Stimulated activated CD4-positive, alpha-beta T cell treated with anti-CD3 and anti-CD28 coated beads, Interleukin-1b, Interleukin-23, amount 100 ng/mL, for 1 hour (primary cell): Measurements from ENCODE around the gene NACA2.
"Not testable (repeated sequence)": the region's sequence is repeated elsewhere in the genome, so short reads cannot be mapped to it uniquely, and the experiment has no call there.

Experiments used
- DNase-seq, 2 donors: peaks; one replicate each; pipeline ENCODE4 v3.0.0-alpha.2; 2020; ENCODE audit warnings: low read depth in 2 of 2

Gene NACA2

GRCh38 chr17:61591018-61591417 lies at the start of gene NACA2:
Gene NACA2, minus strand, starts transcription at chr17:61591219. Its CDS starts 39 bp downstream, at chr17:61591180.
- no peak for DNase-seq

DNA sequence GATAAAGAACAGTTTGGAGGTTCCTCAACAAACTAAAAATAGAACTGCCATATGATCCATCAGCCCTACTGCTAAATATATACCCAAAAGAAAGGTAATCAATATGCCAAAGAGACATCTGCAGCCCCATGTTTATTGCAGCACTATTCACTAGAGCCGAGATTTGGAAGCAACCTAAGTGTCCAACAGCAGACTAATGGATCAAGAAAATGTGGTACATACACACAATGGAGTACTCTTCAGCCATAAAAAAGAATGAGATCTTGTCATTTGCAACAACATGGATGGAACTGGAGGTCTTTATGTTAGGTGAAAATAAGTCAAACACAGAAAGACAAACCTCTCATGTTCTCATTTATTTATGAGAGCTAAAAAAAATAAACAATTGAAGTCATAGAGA lies 48.8 kb upstream of the NACA2 start:
- no peak for DNase-seq

GRCh38 chr17:61638087-61638486 lies 47.1 kb upstream of the NACA2 start:
- no peak for DNase-seq

GRCh38 chr17:61635913-61636432 lies 45.0 kb upstream of the NACA2 start:
- peak in 1 of 2 donors; percentile 16 for DNase-seq

GRCh38 chr17:61634942-61635538 lies 44.0 kb upstream of the NACA2 start:
- DNase-seq = no peak

DNA sequence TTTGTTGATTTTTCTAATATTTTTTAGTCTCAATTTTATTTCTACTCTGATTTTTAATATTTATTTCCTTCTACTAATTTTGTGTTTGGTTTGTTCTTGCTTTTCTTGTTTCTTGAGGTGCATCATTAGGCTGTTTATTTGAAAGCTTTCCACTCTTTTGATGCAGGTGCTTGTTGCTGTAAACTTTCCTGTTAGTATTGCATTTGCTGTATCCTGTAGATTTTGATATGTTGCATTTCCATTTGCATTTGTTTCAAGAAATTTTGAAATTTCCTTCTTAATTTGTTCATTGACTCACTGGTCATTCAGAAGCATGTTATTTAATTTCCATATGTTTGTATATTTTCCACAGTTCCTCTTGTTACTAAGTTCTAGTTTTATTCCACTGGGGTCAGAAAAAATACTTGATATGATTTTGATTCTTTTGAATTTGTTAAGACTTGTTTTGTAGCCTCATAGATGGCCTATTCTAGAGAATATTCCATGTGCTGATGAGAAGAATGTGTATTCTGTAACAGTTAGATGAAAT lies 43.1 kb upstream of the NACA2 start:
- no peak for DNase-seq

DNA sequence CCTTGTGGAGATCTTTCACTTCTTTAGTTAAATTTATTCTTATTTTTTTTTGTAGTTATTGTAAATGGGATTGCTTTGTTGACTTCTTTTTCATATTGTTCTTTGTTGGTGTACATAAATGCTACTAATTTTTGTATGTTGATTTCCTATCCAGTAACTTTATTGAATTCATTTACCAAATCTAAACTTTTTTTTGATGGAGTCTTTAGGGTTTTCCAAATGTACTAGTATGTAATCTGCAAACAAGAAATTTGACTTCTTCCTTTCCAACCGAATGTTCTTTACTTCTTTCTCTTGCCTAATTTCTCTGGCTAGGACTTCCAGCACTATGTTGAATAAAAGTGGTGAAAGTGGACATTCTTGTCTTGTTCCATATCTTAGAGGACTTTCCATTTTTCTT lies 41.8 kb upstream of the NACA2 start:
- DNase-seq = no peak

- no peak for DNase-seq
These were observed 40.8 kb upstream of the NACA2 start for GRCh38 chr17:61631800-61632199.

DNA sequence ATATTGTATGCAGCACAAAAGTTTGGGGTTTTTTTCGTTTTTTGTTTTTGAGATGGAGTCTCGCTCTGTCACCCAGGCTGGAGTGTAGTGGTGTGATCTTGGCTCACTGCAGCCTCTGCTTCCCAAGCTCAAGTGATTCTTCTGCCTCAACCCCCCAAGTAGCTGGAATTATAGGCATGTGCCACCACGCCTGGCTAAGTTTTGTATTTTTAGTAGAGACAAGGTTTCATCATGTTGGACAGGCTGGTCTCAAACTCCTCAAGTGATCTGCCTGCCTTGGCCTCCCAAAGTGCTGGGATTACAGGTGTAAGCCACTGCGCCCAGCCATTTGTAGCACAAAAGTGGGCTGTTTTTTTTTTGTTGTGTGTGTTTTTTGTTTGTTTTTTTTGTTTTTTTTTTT lies 37.1 kb upstream of the NACA2 start:
- DNase-seq = not testable (repeated sequence)

DNA sequence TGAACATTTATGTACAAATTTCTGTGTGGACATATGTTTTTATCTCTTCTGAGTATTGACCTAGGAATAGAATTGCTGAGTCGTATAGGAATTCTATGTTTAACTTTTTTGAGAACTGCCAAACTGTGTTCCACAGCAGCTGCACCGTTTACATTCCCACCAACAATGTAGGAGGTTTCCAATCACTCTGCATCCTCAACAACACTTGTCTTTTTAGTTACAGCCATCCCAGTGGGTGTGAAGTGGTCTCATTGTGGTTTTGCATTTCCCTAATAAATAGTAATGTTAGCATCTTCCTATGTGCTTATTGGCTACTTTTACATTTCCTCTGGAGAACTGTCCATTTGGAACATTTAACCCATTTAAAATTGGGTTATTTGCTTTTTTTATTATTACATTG lies 36.6 kb upstream of the NACA2 start:
- DNase-seq = no peak

- no peak for DNase-seq
These were observed 36.1 kb upstream of the NACA2 start for GRCh38 chr17:61627125-61627524.

- no peak for DNase-seq
These were observed 34.5 kb upstream of the NACA2 start for GRCh38 chr17:61625564-61625963.

- no peak for DNase-seq
These were observed 33.9 kb upstream of the NACA2 start for GRCh38 chr17:61624951-61625350.

DNA sequence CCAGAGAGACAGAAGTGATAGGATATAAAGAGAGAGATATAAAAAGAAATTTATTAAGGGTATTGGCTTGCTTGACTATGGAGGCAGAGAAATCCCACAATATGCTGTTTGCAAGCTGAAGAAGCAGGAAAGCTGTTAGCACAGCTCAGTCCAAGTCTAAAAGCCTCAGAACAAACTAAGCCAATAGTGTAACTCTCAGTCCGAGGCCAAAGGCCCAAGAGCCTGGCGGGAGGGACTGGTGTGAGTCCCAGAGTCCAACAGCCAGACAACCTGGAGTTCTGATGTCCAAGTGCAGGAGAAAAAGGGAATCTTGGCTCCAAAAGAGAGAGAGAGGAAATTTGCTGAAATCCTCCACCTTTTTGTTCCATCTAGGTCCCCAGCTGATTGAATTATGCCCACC lies 30.3 kb upstream of the NACA2 start:
- DNase-seq = no peak

GRCh38 chr17:61619953-61620352 lies 28.9 kb upstream of the NACA2 start:
- DNase-seq = no peak

DNA sequence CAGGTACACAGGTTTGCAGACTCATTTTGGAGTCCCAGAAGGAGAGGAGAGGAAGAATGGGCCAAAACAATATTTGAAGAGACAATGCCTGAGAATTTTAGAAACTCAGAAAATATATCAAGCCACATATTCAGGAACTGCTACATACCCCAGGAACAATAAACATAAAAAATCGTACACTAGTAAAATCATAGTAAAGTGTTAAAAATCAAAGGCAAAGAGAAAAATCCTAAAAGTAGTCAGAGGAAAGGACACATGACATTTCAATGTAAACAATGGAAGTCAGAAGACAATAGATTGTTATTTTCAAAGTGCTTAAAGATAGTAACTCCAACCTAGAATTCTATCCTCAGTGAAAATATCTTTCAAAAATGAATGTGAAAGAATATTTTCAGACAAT lies 28.5 kb upstream of the NACA2 start:
- no peak for DNase-seq

- DNase-seq = no peak
These were observed 27.9 kb upstream of the NACA2 start for GRCh38 chr17:61618950-61619349.

- DNase-seq = no peak
These were observed 26.3 kb upstream of the NACA2 start for GRCh38 chr17:61617330-61617729.

DNA sequence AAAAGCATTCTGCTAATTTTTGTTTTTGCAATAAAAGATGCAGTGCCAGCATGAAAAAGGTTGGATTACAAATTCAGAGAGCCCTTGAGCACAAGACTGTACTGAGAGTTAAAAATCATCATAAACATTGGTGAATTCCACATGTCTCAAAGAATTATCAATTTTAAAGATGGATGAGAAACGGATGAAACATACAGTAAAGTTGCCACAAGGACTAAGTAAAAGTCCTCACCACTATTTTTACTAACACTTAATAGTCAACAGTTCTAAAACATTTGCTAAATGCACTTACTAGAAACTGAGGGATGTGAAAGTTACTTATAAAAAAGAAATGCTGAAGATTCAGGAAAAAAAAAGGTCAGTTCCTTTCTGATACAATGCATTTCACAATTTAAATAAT lies 25.8 kb upstream of the NACA2 start:
- no peak for DNase-seq

GRCh38 chr17:61614219-61614618 lies 23.2 kb upstream of the NACA2 start:
- no peak for DNase-seq

DNA sequence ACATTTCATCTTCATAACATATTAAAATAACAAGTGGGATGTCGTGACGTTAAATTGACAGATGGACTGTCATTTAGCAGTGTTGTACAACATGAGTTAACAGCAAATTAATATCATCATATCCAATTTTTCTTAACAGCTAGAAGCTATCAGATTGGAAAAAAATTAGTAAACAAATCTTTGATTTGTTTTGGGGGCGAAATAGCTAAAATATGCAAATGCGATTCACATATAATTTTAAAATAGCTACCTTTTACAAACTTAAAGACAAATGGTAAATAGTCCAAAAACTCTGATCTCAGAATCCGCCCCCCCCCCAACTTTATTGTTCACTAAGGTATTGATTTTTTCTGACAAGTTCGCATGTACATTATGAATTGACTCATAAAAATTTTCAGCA lies 20.3 kb upstream of the NACA2 start:
- no peak for DNase-seq

DNA sequence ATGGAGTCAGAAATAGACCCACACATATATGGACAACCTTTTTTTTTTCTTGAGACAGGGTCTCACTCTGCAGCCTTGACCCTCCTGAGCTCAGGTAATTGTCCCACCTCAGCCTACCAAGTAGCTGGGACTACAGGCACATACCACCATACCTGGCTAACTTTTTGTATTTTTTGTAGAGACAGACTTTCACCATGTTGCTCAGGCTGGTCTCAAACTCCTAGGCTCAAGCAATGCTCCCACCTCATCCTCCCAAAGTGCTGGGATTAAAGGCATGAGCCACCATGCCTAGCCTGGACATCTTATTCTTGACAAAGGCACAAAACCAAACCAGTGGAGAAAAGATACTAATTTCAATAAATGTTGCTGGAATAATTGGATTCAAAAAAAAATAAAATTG lies 14.7 kb upstream of the NACA2 start:
- no peak for DNase-seq

DNA sequence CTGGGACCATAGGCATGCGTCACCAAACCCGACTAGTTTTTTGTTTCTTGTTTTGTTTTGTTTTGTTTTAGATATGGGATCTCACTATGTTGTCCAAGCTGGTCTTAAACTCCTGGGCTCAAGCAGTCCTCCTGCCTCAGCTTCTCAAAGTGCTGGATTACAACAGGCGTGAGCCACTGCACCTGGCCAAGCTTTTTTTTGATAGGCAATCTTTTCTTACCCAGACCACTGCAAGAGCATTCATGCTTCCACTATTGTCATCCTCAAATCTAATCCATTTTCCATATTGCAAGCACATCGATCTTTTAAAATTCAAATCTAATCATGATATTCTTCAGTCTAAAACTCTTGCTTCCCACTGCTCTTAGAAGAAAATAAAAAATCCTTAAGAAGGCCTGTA lies 10.3 kb upstream of the NACA2 start:
- no peak for DNase-seq

DNA sequence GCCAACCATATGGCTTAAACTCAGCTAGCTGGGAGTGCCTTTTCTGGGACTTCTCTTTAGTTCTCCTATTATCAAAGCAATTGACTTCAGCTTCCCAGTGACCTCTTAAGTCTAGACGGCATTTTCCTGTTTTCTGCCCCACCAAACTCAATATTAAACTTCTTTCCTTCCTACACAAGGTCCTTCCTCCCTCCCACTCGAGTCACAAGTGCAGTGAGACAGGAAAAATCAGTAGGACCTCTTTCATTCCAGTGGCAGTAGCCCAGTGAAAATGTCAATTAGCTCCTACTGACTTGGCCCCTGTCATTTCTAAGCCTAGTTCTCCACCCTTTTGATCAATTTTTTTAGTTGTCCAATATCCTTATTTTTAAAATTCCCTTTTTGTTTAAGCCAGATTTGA lies 9.6 kb upstream of the NACA2 start:
- DNase-seq = no peak
